OCI-LY3 (cell line): ENCODE measurements around the gene DNAAF2.

Source experiments
- CTCF ChIP-seq: fragments of 200-600, 300-600 bp; sonication (generic); IDR thresholded peaks from 2 replicates; pipeline ENCODE4 v1.5.1; 2014; ENCODE audit warnings: antibody characterized with exemption, low read length, low read depth
- EZH2phosphoT487 ChIP-seq: fragments of 200-600 bp; shearing (Covaris generic); IDR thresholded peaks from 2 replicates; pipeline ENCODE4 v1.6.1; 2018; ENCODE audit warnings: antibody characterized with exemption, mixed run types, low read depth

GRCh38 chr14:49583629-49584028 is 51.4 kb downstream of the DNAAF2 start:
- TF ChIP-seq CTCF (no peak), EZH2phosphoT487 (no peak)
